ENCODE results near the gene SLC9A3. TPM values are rescaled to one million over a fixed set of nuclear protein-coding genes. Genes with fewer than 3 reads are reported as not detected.

Gene SLC9A3
- total RNA-seq, 1 donor: 1.8 TPM

DNA sequence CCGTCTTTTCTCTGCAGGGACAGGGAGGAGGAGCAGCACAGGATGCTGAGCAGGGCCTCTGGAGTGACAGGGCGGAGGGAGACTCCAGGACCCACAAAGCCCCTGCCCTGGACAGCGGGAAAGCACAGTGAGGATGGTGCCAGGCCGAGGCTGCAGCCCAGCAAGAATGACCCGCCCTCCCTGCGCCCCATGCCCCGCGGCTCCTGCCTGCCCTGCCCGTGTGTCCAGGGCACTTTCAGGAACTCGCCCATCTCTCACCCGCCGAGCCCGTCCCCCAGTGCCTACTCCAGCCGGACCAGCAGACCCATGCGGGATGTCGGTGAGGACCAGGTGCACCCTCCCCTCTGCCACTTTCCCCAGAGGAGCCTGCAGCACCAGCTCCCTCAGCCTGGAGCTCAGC lies 90.4 kb downstream of the SLC9A3 start:
- Histone ChIP-seq H3K4me3 (ENCODE audit: low read length) (no peak overlapping the region), H3K9me3 (ENCODE audit: low read depth, low read length) (no peaks in the 10 kb centered on the region), H3K27me3 (ENCODE audit: insufficient read depth, low read length) (no peaks in the 10 kb centered on the region), H3K4me1 (ENCODE audit: insufficient read depth, low read length) (no peaks in the 10 kb centered on the region)

DNA sequence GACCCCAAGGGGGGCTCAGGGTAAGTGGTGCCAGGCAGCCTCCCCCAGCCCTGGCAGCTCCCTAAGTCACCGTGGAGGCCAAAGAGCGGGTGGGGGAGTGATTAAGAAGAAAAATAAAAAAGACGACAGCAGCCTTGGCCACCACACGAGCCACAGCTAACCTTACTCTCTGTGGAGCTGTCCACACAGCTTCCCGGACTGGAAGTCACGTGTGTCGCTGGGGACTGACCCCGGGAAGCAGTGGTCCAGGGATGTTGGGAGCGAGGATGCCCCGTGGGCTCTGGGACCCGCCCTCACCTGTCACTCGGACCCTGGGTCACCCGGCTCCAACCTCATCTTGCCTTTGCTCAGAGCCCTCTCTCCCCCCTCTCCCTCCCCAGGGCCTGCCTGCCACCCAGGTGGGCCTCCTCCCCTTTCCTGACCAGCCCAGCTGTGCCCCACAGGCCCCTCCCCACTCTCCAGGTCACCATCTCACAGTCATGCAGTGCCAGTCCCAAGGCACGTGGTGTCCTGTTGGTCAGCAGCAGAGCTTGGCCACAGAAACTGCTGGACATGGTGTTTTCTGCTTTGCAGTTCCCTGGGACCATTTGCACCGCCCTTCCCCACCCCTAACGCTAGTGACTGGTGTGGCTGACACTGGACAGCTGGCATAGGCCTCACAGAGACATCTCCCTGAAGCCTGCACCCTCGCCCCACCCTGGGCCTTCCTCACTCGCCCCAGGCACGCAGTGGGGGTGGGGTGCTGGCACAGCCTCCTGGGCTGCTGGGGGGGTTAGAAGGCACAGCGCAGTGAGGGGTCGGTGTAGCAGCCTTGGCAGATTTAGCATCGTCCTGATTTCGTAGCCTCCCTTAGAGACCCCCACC lies 91.1 kb downstream of the SLC9A3 start:
- no peak overlapping the region for H3K4me3 ChIP-seq (ENCODE audit: low read length)
- H3K9me3 ChIP-seq (ENCODE audit: low read depth, low read length): no peaks in the 10 kb centered on the region
- no peaks in the 10 kb centered on the region for H3K27me3 ChIP-seq (ENCODE audit: insufficient read depth, low read length)
- no peaks in the 10 kb centered on the region for H3K4me1 ChIP-seq (ENCODE audit: insufficient read depth, low read length)

GRCh38 chr5:432201-432927 lies 91.9 kb downstream of the SLC9A3 start:
- Histone ChIP-seq H3K4me3 (ENCODE audit: low read length) (no peak overlapping the region), H3K9me3 (ENCODE audit: low read depth, low read length) (no peaks in the 10 kb centered on the region), H3K27me3 (ENCODE audit: insufficient read depth, low read length) (no peaks in the 10 kb centered on the region), H3K4me1 (ENCODE audit: insufficient read depth, low read length) (no peaks in the 10 kb centered on the region)

- no peak overlapping the region for H3K4me3 ChIP-seq (ENCODE audit: low read length)
- no peaks in the 10 kb centered on the region for H3K27me3 ChIP-seq (ENCODE audit: insufficient read depth, low read length)
- H3K4me1 ChIP-seq (ENCODE audit: insufficient read depth, low read length): no peaks in the 10 kb centered on the region
- no peaks in the 10 kb centered on the region for H3K9me3 ChIP-seq (ENCODE audit: low read depth, low read length)
These were observed 92.6 kb downstream of the SLC9A3 start for GRCh38 chr5:431711-432050.

GRCh38 chr5:431001-431710 lies 93.1 kb downstream of the SLC9A3 start:
- H3K27me3 ChIP-seq (ENCODE audit: insufficient read depth, low read length): no peaks in the 10 kb centered on the region
- H3K4me3 ChIP-seq (ENCODE audit: low read length): no peak overlapping the region
- H3K4me1 ChIP-seq (ENCODE audit: insufficient read depth, low read length): no peaks in the 10 kb centered on the region
- no peaks in the 10 kb centered on the region for H3K9me3 ChIP-seq (ENCODE audit: low read depth, low read length)

- Histone ChIP-seq H3K9me3 (ENCODE audit: low read depth, low read length) (no peaks in the 10 kb centered on the region), H3K27me3 (ENCODE audit: insufficient read depth, low read length) (no peaks in the 10 kb centered on the region), H3K4me1 (ENCODE audit: insufficient read depth, low read length) (no peaks in the 10 kb centered on the region), H3K4me3 (ENCODE audit: low read length) (no peak overlapping the region)
These were observed 93.9 kb downstream of the SLC9A3 start for GRCh38 chr5:430214-430925.

DNA sequence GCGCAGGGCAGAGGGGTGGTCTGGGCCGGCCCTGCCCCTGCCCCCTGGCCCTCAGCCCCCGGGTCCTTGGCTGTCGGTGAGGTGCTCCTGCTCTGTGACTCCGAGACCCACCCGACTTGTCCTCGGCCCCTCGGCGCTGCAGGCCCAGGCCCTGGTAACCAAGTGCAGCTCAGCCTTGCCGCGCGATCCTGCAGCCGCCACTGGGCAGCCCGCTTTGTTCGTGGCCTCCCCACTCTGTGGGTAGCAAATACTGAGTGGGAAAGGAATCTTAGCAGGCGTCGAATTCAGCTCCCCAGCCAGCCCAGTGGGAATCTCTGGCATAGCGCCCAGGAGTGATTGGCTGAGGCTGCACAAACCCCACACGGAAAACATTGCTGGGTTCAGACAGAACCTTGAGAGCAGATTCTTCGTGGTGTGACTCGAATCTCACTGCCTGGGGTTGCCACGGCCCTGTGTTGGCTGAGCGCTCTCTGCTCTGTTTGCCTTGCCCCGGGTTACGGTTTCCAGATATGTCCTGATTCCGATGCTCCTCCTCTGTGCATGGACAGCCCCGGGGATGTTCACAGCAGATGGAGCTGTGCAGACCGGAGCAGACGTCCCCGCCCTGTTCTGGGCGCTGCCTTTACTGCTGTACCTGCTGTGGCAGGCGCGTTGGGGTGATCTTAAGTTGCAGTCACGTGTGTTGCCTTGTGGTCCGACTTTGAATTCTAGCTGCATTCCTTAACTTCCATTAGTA lies 94.6 kb downstream of the SLC9A3 start:
- H3K4me1 ChIP-seq (ENCODE audit: insufficient read depth, low read length): peaks cover 4% of the 10 kb centered on the region
- no peaks in the 10 kb centered on the region for H3K9me3 ChIP-seq (ENCODE audit: low read depth, low read length)
- H3K4me3 ChIP-seq (ENCODE audit: low read length): no peak overlapping the region
- H3K27me3 ChIP-seq (ENCODE audit: insufficient read depth, low read length): no peaks in the 10 kb centered on the region

DNA sequence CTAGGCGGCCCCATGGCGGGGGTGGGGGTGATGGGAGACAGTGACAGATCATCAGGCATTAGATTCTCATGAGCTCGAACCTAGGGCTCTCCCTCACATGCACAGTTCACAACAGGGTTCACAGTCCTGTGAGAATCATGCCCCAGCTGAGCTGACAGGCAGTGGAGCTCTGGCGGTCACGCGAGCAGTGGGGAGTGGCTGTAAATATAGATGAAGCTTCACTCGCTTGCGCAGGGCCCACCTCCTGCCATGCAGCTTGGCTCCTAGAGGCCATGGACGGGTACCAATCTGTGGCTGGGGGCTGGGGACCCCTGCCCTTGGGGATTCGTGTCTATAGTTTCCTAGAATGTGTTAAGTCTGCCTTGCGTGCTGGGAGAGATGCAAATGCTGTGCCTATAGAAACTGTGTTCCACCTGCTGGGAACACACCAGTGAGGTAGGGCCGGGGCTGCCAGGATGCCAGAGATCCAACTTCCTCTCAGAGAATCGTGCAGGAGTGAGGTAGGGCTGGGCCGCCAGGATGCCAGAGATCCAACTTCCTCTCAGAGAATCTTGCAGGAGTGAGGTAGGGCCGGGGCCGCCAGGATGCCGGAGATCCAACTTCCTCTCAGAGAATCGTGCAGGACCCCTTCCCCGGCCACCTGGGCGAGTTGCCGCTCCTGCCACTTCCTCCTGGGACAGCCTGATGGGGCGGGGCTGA lies 95.3 kb downstream of the SLC9A3 start:
- Histone ChIP-seq H3K9me3 (ENCODE audit: low read depth, low read length) (no peaks in the 10 kb centered on the region), H3K27me3 (ENCODE audit: insufficient read depth, low read length) (no peaks in the 10 kb centered on the region), H3K4me3 (ENCODE audit: low read length) (no peak overlapping the region), H3K4me1 (ENCODE audit: insufficient read depth, low read length) (peaks cover 7% of the 10 kb centered on the region)

- Histone ChIP-seq H3K9me3 (ENCODE audit: low read depth, low read length) (no peaks in the 10 kb centered on the region), H3K27me3 (ENCODE audit: insufficient read depth, low read length) (no peaks in the 10 kb centered on the region), H3K4me3 (ENCODE audit: low read length) (no peak overlapping the region), H3K4me1 (ENCODE audit: insufficient read depth, low read length) (peaks cover 7% of the 10 kb centered on the region)
These were observed 96.0 kb downstream of the SLC9A3 start for GRCh38 chr5:428219-428618.

DNA sequence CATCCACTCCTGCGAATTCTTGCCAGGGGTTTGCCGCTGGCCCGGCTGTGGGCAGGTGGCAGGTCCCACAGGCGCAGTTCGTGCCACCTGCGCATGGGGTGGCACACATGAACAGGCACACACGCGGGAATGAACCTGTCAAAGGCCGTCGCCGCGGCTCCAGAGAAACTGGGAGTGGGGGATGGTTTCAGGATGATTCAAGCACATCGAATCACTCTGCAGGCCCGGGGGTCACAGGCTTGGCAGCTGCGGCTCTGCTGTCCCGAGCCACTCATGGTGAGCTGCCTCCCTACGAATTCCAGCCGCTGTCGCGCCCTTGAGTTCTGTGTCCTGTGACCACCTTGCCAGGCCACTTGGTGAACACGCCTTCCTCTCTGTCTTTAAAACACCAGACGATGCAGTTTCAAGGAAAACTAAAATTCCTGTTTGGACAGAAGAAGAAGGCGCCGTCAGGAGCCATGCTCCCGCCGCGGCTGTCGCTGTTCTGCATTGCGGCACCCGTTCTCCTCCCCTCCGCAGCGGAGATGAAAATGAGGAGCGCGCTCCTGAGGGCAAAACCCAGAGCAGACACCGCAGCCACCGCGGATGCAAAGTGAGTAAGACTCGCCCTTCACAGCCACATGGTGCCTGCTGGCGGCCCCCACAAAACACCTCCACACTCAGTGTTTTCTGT lies 96.7 kb downstream of the SLC9A3 start:
- Histone ChIP-seq H3K4me3 (ENCODE audit: low read length) (no peak overlapping the region), H3K4me1 (ENCODE audit: insufficient read depth, low read length) (peaks cover 7% of the 10 kb centered on the region), H3K27me3 (ENCODE audit: insufficient read depth, low read length) (no peaks in the 10 kb centered on the region), H3K9me3 (ENCODE audit: low read depth, low read length) (no peaks in the 10 kb centered on the region)

- Histone ChIP-seq H3K27me3 (ENCODE audit: insufficient read depth, low read length) (no peaks in the 10 kb centered on the region), H3K4me3 (ENCODE audit: low read length) (no peak overlapping the region), H3K9me3 (ENCODE audit: low read depth, low read length) (no peaks in the 10 kb centered on the region), H3K4me1 (ENCODE audit: insufficient read depth, low read length) (peaks cover 7% of the 10 kb centered on the region)
These were observed 97.8 kb downstream of the SLC9A3 start for GRCh38 chr5:426392-426976.

- Histone ChIP-seq H3K4me1 (ENCODE audit: insufficient read depth, low read length) (peaks cover 7% of the 10 kb centered on the region), H3K4me3 (ENCODE audit: low read length) (no peak overlapping the region), H3K9me3 (ENCODE audit: low read depth, low read length) (no peaks in the 10 kb centered on the region), H3K27me3 (ENCODE audit: insufficient read depth, low read length) (no peaks in the 10 kb centered on the region)
These were observed 98.5 kb downstream of the SLC9A3 start for GRCh38 chr5:425714-426113.

All from mononuclear cell (primary cell).